SK-N-SH (cell line): ENCODE measurements around the gene MCTP2.

Experiments used
- NFIC ChIP-seq: IDR thresholded peaks from 2 replicates; pipeline ENCODE4 v1.4.0; 2012; ENCODE audit warnings: borderline replicate concordance
- TF ChIP-seq, protein P1 (sequence below): fragments of 200-600 bp; sonication (generic); IDR thresholded peaks from 2 replicates; pipeline ENCODE4 v1.6.1; 2017; ENCODE audit warnings: antibody characterized with exemption, mild to moderate bottlenecking, moderate library complexity
- TF ChIP-seq, protein P2 (sequence below): IDR thresholded peaks from 2 replicates; pipeline ENCODE4 v1.4.0; 2012; ENCODE audit warnings: low read depth, borderline replicate concordance

DNA sequence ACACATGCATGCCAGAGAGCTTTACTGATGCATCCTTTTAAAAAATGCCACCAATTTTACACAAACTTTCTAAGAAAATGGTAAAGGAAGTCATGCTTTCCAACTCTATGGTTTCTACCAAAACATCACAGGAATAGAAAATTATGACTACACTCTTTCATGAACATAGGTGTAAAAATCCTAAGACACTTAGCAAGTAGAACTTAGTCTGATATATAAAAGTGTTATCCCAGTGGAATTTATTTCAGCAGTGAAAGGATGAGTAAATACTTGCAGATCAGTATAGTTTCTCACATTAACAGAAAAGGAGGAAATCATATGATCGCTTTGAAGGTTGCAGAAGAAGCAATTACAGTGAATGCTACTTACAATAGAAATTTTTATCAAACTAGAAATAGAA is 43.4 kb downstream of the MCTP2 start:
- TF ChIP-seq, protein P1, sequence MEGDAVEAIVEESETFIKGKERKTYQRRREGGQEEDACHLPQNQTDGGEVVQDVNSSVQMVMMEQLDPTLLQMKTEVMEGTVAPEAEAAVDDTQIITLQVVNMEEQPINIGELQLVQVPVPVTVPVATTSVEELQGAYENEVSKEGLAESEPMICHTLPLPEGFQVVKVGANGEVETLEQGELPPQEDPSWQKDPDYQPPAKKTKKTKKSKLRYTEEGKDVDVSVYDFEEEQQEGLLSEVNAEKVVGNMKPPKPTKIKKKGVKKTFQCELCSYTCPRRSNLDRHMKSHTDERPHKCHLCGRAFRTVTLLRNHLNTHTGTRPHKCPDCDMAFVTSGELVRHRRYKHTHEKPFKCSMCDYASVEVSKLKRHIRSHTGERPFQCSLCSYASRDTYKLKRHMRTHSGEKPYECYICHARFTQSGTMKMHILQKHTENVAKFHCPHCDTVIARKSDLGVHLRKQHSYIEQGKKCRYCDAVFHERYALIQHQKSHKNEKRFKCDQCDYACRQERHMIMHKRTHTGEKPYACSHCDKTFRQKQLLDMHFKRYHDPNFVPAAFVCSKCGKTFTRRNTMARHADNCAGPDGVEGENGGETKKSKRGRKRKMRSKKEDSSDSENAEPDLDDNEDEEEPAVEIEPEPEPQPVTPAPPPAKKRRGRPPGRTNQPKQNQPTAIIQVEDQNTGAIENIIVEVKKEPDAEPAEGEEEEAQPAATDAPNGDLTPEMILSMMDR, result no peak
- TF ChIP-seq, protein P2, sequence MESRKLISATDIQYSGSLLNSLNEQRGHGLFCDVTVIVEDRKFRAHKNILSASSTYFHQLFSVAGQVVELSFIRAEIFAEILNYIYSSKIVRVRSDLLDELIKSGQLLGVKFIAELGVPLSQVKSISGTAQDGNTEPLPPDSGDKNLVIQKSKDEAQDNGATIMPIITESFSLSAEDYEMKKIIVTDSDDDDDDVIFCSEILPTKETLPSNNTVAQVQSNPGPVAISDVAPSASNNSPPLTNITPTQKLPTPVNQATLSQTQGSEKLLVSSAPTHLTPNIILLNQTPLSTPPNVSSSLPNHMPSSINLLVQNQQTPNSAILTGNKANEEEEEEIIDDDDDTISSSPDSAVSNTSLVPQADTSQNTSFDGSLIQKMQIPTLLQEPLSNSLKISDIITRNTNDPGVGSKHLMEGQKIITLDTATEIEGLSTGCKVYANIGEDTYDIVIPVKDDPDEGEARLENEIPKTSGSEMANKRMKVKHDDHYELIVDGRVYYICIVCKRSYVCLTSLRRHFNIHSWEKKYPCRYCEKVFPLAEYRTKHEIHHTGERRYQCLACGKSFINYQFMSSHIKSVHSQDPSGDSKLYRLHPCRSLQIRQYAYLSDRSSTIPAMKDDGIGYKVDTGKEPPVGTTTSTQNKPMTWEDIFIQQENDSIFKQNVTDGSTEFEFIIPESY, result no peak
- no peak for TF ChIP-seq NFIC
